ENCODE data around the gene R3HDM4. TPM values are rescaled to one million over a fixed set of nuclear protein-coding genes. Genes with fewer than 3 reads are reported as not detected.
A peak's percentile ranks its signal among the peaks of the same experiment; 100 is the strongest.
"Not testable (repeated sequence)": the region's sequence is repeated elsewhere in the genome, so short reads cannot be mapped to it uniquely, and the experiment has no call there.

Gene R3HDM4
- total RNA-seq, 2 donors from 2014 or later, result 78.5 to 79.3 TPM

GRCh38 chr19:867301-867793, 45.7 kb downstream of the R3HDM4 start:
- Mint-ChIP-seq H3K27me3 (no peaks in the 10 kb centered on the region), H3K4me3 (no peak overlapping the region), H3K27ac (no peak overlapping the region), H3K9me3 (no peaks in the 10 kb centered on the region), H3K36me3 (ENCODE audit: low read depth) (peaks cover 29% of the 10 kb centered on the region), H3K4me1 (peaks cover 4% of the 10 kb centered on the region)
- no peak for ATAC-seq (replicated peaks)

- Mint-ChIP-seq H3K27me3 (no peaks in the 10 kb centered on the region), H3K4me1 (peaks cover 4% of the 10 kb centered on the region), H3K4me3 (no peak overlapping the region), H3K9me3 (no peaks in the 10 kb centered on the region), H3K36me3 (ENCODE audit: low read depth) (peaks cover 29% of the 10 kb centered on the region), H3K27ac (no peak overlapping the region)
- no peak for ATAC-seq (replicated peaks)
Measured at GRCh38 chr19:866769-867300, 46.2 kb downstream of the R3HDM4 start.

- Mint-ChIP-seq H3K4me3 (peak overlapping the region; percentile 71), H3K27me3 (no peaks in the 10 kb centered on the region), H3K36me3 (ENCODE audit: low read depth) (peaks cover 8% of the 10 kb centered on the region), H3K9me3 (no peaks in the 10 kb centered on the region), H3K27ac (peak overlapping the region; percentile 81), H3K4me1 (peaks cover 4% of the 10 kb centered on the region)
- no peak for ATAC-seq (replicated peaks)
Measured at GRCh38 chr19:863315-863620, 49.8 kb downstream of the R3HDM4 start.

DNA sequence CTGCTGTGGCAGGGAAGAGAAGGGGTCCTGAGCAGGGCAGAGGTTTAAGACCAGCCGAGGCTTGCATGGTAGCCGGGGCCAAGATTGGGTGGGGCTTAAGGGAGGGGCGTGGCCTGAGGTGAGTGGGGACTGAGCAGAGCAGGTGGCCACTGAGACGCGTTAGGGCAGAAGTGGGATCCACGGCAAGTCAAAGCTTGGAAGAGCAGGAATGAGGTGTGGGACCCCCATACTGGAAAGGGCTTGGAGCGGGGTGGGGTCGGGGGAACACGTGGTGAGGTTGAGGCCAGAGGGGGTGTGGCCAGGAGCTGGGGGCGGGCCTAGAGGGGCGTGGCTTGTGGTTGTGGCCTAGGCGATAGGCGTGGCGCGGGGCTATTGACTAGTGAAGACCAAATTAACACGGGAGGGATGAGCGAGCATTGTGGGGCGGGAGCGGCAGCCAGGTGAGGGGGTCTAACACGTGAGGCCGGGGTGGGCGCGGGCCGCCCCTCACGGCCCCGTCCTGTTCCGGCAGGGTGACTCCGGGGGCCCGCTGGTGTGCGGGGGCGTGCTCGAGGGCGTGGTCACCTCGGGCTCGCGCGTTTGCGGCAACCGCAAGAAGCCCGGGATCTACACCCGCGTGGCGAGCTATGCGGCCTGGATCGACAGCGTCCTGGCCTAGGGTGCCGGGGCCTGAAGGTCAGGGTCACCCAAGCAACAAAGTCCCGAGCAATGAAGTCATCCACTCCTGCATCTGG, 50.3 kb downstream of the R3HDM4 start:
- peak; percentile 59 for ATAC-seq (replicated peaks)
- Mint-ChIP-seq H3K27me3 (no peaks in the 10 kb centered on the region), H3K4me1 (peaks cover 4% of the 10 kb centered on the region), H3K27ac (no peak overlapping the region), H3K4me3 (peak overlapping the region; percentile 71), H3K9me3 (no peaks in the 10 kb centered on the region), H3K36me3 (ENCODE audit: low read depth) (peaks cover 7% of the 10 kb centered on the region)

GRCh38 chr19:861756-862580, 51.1 kb downstream of the R3HDM4 start:
- Mint-ChIP-seq H3K9me3 (no peaks in the 10 kb centered on the region), H3K4me3 (peak overlapping the region; percentile 71), H3K27ac (no peak overlapping the region), H3K27me3 (no peaks in the 10 kb centered on the region), H3K36me3 (ENCODE audit: low read depth) (no peaks in the 10 kb centered on the region), H3K4me1 (no peaks in the 10 kb centered on the region)
- ATAC-seq (replicated peaks), result peak; percentile 21

- H3K27me3 Mint-ChIP-seq, result no peaks in the 10 kb centered on the region
- no peak overlapping the region for H3K27ac Mint-ChIP-seq
- no peaks in the 10 kb centered on the region for H3K9me3 Mint-ChIP-seq
- ATAC-seq (replicated peaks), result no peak
- H3K4me1 Mint-ChIP-seq, result no peaks in the 10 kb centered on the region
- H3K36me3 Mint-ChIP-seq (ENCODE audit: low read depth), result no peaks in the 10 kb centered on the region
- no peak overlapping the region for H3K4me3 Mint-ChIP-seq
Measured at GRCh38 chr19:861141-861755, 51.8 kb downstream of the R3HDM4 start.

DNA sequence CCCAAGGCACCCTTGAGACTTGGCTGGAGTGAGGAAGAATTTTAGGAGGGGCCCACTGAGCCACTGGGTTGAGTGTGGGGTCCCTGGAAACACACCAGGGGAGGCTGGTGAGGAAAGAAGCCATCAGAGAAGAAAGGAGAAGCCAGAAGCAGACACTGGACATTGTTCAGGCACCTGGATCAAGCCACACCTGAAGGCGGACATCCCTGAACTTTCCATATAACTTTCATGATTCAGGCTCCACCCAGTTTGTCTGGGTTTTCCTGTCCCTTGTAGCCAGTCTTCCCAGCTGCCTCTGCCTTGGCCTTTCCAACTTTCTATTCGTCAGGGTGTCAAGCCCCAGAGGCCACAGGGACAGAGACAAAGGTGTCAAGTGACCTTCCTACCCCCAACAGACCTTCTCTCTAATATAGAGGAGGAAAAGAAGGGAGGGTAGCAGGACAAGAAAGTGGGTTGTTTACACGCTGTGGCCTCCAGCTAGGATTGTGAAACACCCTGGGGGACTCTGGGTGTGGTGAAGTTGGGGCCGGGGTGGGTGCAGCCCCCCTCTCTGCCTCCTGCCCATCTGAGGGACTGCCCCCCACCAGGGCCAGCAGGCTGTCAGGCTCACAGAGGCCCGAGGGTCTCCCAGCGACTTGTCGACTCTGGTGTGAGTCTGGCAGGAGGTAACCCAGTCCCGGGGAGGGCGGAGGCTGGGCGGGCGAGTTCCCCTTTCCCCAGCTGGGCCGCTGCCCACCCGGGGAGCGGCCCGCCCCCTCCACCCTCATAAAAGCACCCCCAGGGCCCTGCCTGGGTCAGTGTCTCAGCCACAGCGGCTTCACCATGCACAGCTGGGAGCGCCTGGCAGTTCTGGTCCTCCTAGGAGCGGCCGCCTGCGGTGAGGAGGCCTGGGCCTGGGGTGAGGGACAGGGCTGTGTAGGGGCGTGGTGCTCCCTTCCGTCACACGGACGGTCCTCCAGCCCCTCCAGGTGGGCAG, 53.9 kb downstream of the R3HDM4 start, which contains the start of gene CFD:
Gene CFD, plus strand, starts transcription at position 797 of the 976 bp plus-strand sequence. Its CDS starts 26 bp downstream, at position 823.
- Mint-ChIP-seq H3K9me3 (no peaks in the 10 kb centered on the region), H3K27me3 (no peaks in the 10 kb centered on the region), H3K27ac (no peak within 1 kb of the TSS), H3K4me3 (no peak within 1 kb of the TSS), H3K4me1 (no peaks in the 10 kb centered on the region), H3K36me3 (ENCODE audit: low read depth) (no peaks in the 10 kb centered on the region)
- ATAC-seq (replicated peaks), result no peak

DNA sequence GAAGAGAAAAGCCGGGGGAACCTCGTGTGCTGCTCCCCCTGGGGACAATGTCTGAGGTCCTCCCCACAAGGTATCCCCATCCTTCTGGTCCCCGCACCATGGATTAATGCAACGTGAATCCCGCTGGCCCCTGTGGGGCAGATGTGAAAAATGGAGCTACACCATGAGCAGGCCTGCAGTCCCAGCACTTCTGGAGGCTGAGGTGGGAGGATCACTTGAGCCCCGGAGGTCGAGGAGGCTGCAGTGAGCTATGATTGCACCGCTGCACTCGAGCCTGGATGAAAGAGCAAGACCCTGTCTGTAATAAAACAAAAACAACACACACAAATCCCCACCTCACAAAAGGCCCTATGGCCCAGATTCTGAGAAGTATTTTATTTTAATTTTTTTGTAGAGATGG, 54.7 kb downstream of the R3HDM4 start:
- H3K27ac Mint-ChIP-seq, result no peak overlapping the region
- H3K27me3 Mint-ChIP-seq, result no peaks in the 10 kb centered on the region
- no peak overlapping the region for H3K4me3 Mint-ChIP-seq
- no peak for ATAC-seq (replicated peaks)
- H3K9me3 Mint-ChIP-seq, result no peaks in the 10 kb centered on the region
- no peaks in the 10 kb centered on the region for H3K36me3 Mint-ChIP-seq (ENCODE audit: low read depth)
- H3K4me1 Mint-ChIP-seq, result no peaks in the 10 kb centered on the region

GRCh38 chr19:855566-856120, 57.4 kb downstream of the R3HDM4 start:
- H3K4me3 Mint-ChIP-seq, result no peak overlapping the region
- H3K9me3 Mint-ChIP-seq, result no peaks in the 10 kb centered on the region
- no peaks in the 10 kb centered on the region for H3K27me3 Mint-ChIP-seq
- H3K27ac Mint-ChIP-seq, result no peak overlapping the region
- ATAC-seq (replicated peaks), result no peak
- no peaks in the 10 kb centered on the region for H3K4me1 Mint-ChIP-seq
- no peaks in the 10 kb centered on the region for H3K36me3 Mint-ChIP-seq (ENCODE audit: low read depth)

DNA sequence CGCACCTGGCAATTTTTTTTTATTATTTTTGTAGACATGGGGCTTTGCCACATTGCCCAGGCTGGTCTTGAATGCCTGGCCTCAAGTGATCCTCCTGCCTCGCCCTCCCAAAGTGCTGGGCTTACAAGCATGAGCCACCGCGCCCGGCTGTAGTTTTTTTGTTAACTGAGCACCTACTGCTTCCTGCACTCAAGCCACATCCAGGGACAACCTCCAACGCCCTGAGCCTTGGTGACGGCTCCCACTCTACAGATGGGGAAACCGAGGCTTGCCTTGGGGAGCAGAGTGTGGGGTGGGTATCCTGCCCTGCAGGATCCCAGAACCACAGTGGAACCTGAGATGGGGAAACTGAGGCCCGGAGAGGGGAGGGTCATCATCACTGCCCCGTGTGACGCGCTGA, 57.9 kb downstream of the R3HDM4 start:
- H3K4me1 Mint-ChIP-seq, result no peaks in the 10 kb centered on the region
- H3K27me3 Mint-ChIP-seq, result no peaks in the 10 kb centered on the region
- H3K36me3 Mint-ChIP-seq (ENCODE audit: low read depth), result no peaks in the 10 kb centered on the region
- no peaks in the 10 kb centered on the region for H3K9me3 Mint-ChIP-seq
- no peak overlapping the region for H3K4me3 Mint-ChIP-seq
- no peak for ATAC-seq (replicated peaks)
- H3K27ac Mint-ChIP-seq, result no peak overlapping the region

DNA sequence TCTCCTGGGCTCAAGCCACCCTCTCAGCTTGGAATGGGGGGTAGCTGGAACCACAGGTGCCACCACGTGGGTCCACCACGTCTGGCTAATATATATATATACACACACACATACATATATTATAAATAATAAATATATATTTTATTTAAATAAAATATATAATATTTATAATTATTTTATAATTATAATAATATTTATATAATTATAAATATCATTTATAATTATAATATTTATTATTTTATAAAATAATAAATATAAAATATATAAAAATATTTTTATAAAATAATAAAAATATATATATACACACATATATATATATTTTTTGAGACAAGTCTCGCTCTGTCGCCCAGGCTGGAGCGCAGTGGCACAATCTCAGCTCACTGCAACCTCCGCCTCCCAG, 58.5 kb downstream of the R3HDM4 start:
- Mint-ChIP-seq H3K9me3 (no peaks in the 10 kb centered on the region), H3K27ac (no peak overlapping the region), H3K36me3 (ENCODE audit: low read depth) (no peaks in the 10 kb centered on the region), H3K4me1 (no peaks in the 10 kb centered on the region), H3K4me3 (no peak overlapping the region), H3K27me3 (no peaks in the 10 kb centered on the region)
- ATAC-seq (replicated peaks), result no peak

- not testable (repeated sequence) for H3K4me3 Mint-ChIP-seq, H3K4me1 Mint-ChIP-seq
Measured at GRCh38 chr19:853614-854220, 59.3 kb downstream of the R3HDM4 start.

DNA sequence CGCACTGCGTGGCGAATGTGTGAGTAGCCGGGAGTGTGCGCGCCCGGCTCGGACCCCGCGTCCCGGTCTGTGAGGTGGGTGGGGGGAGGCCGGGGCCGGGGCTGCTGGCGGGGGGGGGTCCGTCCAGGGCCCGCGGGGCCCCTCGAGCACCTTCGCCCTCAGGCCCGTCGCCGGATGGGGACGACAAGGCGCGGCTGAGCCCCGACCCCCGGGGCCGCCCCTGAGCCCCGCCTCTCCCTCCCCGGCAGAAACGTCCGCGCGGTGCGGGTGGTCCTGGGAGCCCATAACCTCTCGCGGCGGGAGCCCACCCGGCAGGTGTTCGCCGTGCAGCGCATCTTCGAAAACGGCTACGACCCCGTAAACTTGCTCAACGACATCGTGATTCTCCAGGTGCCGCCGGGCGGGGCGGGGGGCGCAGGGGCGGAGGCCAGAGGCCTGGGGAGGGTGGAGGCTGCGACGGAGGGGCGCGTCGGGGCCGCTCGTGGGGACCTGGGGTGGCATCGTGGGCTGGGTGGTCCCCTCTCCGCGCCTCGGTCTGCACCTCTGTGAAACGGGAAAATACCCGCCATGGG, 59.9 kb downstream of the R3HDM4 start:
- H3K36me3 Mint-ChIP-seq (ENCODE audit: low read depth), result no peaks in the 10 kb centered on the region
- H3K27ac Mint-ChIP-seq, result no peak overlapping the region
- no peak for ATAC-seq (replicated peaks)
- H3K4me1 Mint-ChIP-seq, result no peaks in the 10 kb centered on the region
- H3K27me3 Mint-ChIP-seq, result no peaks in the 10 kb centered on the region
- H3K9me3 Mint-ChIP-seq, result no peaks in the 10 kb centered on the region
- no peak overlapping the region for H3K4me3 Mint-ChIP-seq

More at GRCh38 chr19:853614-854220, 59.3 kb downstream of the R3HDM4 start:
- H3K27me3 Mint-ChIP-seq; H3K36me3 Mint-ChIP-seq (ENCODE audit: low read depth); H3K9me3 Mint-ChIP-seq; ATAC-seq (replicated peaks); H3K27ac Mint-ChIP-seq: not testable (repeated sequence)
